MM.1S (cell line): Measurements from ENCODE around the gene PIEZO2.

Experiments
- EZH2 ChIP-seq: fragments of 300-600 bp; sonication (generic); optimal IDR thresholded peaks from 2 replicates; pipeline ENCODE3; 2017; ENCODE audit warnings: low read depth, mild to moderate bottlenecking, antibody characterized with exemption, low read length, mixed read lengths
- EZH2phosphoT487 ChIP-seq: fragments of 300-600 bp; sonication (generic); IDR thresholded peaks from 2 replicates; pipeline ENCODE4 v1.6.1; 2018; ENCODE audit warnings: antibody characterized with exemption, low read length
- TF ChIP-seq, protein P1 (sequence below): fragments of 300-600 bp; sonication (generic); IDR thresholded peaks from 2 replicates; pipeline ENCODE4 v1.5.1; 2016; ENCODE audit warnings: antibody characterized with exemption, low read length, mixed read lengths

DNA sequence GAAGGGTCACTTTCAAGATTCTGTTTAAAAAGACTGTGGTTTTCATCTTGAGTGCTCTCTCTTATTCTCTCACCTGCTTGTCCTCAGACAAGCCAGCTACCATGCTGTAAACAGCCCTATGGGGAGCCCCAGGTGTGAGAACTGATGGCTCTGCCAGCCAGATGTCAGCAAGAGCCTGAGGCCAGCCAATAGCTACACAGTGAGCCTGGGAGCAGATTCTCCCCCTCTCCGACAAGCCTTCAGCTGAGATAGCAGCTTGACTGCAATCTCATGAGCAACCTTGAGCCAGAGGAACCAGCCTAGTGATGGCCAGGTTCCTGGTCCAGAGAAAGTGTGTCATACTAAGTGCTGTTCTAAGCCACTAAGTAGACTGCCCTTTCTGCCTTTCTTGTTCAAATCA is 351.5 kb downstream of the PIEZO2 start:
- TF ChIP-seq, protein P1, sequence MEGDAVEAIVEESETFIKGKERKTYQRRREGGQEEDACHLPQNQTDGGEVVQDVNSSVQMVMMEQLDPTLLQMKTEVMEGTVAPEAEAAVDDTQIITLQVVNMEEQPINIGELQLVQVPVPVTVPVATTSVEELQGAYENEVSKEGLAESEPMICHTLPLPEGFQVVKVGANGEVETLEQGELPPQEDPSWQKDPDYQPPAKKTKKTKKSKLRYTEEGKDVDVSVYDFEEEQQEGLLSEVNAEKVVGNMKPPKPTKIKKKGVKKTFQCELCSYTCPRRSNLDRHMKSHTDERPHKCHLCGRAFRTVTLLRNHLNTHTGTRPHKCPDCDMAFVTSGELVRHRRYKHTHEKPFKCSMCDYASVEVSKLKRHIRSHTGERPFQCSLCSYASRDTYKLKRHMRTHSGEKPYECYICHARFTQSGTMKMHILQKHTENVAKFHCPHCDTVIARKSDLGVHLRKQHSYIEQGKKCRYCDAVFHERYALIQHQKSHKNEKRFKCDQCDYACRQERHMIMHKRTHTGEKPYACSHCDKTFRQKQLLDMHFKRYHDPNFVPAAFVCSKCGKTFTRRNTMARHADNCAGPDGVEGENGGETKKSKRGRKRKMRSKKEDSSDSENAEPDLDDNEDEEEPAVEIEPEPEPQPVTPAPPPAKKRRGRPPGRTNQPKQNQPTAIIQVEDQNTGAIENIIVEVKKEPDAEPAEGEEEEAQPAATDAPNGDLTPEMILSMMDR, result no peak
- TF ChIP-seq EZH2 (no peak), EZH2phosphoT487 (no peak)
